Mesendoderm (in vitro differentiated cells): ENCODE results near the gene TIMP4.

ENCODE experiments used
- DNase-seq: peaks from one replicate; pipeline ENCODE4 v3.0.0; 2013
- H2AK5ac ChIP-seq: 2 replicates; pipeline ENCODE4 v1.6.1; 2013; ENCODE audit warnings: low read length, inconsistent platforms
- H2BK120ac ChIP-seq: 2 replicates; pipeline ENCODE4 v1.6.1; 2013; ENCODE audit warnings: low read depth, mild to moderate bottlenecking, low read length, moderate library complexity, mixed read lengths
- H2BK15ac ChIP-seq: replicated peaks from 2 replicates; pipeline ENCODE4 v1.6.1; 2013; ENCODE audit warnings: low read depth, mild to moderate bottlenecking, moderate library complexity
- H2BK5ac ChIP-seq: 2 replicates; pipeline ENCODE4 v1.6.1; 2013; ENCODE audit warnings: low read length, inconsistent platforms
- H3K18ac ChIP-seq: 2 replicates; pipeline ENCODE4 v1.6.1; 2013; ENCODE audit warnings: mild to moderate bottlenecking, low read length, mixed read lengths
- H3K23ac ChIP-seq: one replicate; pipeline ENCODE4 v1.6.1; 2013; ENCODE audit warnings: low read length
- H3K27ac ChIP-seq: 2 replicates; pipeline ENCODE4 v1.5.1; 2013; ENCODE audit warnings: low read depth, mild to moderate bottlenecking, inconsistent platforms, low read length, moderate library complexity
- H3K27me3 ChIP-seq: 2 replicates; pipeline ENCODE4 v1.6.1; 2013; ENCODE audit warnings: low read length, control low read depth, mild to moderate bottlenecking, inconsistent platforms; ENCODE audit not compliant: insufficient read depth, poor library complexity
- H3K36me3 ChIP-seq: 2 replicates; pipeline ENCODE4 v1.6.1; 2013; ENCODE audit warnings: low read length, inconsistent platforms; ENCODE audit not compliant: control insufficient read depth, insufficient read depth
- H3K4ac ChIP-seq: one replicate; pipeline ENCODE4 v1.6.1; 2013; ENCODE audit warnings: low read depth, mild to moderate bottlenecking, low read length, moderate library complexity
- H3K4me1 ChIP-seq: 2 replicates; pipeline ENCODE4 v1.6.1; 2013; ENCODE audit warnings: low read depth, low read length, inconsistent platforms; ENCODE audit not compliant: control insufficient read depth
- H3K4me2 ChIP-seq: 2 replicates; pipeline ENCODE4 v1.6.1; 2013; ENCODE audit warnings: low read length
- H3K4me3 ChIP-seq: 2 replicates; pipeline ENCODE4 v1.5.1; 2013; ENCODE audit warnings: mild to moderate bottlenecking, low read length
- H3K56ac ChIP-seq: one replicate; pipeline ENCODE4 v1.6.1; 2013; ENCODE audit warnings: low read length
- H3K79me1 ChIP-seq: 2 replicates; pipeline ENCODE4 v1.6.1; 2013; ENCODE audit warnings: low read length, inconsistent platforms
- H3K79me2 ChIP-seq: 2 replicates; pipeline ENCODE4 v1.6.1; 2013; ENCODE audit warnings: mild to moderate bottlenecking, low read length; ENCODE audit not compliant: control insufficient read depth, insufficient read depth
- H3K9ac ChIP-seq: 2 replicates; pipeline ENCODE4 v1.6.1; 2013; ENCODE audit warnings: low read length, inconsistent platforms
- H4K5ac ChIP-seq: one replicate; pipeline ENCODE4 v1.6.1; 2013; ENCODE audit warnings: low read length
- H4K8ac ChIP-seq: one replicate; pipeline ENCODE4 v1.6.1; 2013; ENCODE audit warnings: low read depth, mild to moderate bottlenecking, control low read depth, low read length, moderate library complexity
- WGBS: extraction: QIAGEN DNeasy Blood & Tissue Kit; methylation state at CpG from one replicate; pipeline ENCODE4 v1.1.7; 2013; ENCODE audit warnings: low lambda C conversion rate, missing lambda C conversion rate; ENCODE audit not compliant: insufficient coverage; ENCODE audit errors: extremely low coverage; 5-methylcytosine and 5-hydroxymethylcytosine counted together

The TIMP4 gene

DNA sequence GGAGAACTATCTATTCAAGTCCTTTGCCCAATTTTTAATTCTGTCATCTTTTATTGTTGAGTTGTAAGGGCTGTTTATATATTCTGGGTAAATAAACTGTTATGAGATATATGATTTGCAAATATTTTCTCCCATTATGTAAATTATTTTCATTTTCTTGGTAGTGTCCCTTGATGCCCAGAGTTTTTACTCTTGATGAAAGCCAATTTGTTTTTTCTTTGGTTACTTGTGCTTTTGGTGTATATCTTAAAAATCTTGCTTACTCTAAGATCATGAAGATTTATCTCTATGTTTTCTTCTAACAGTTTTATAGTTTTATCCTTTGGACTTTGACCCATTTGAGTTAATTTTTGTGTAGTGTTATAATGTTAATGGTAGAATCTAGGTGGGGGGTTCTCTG lies 44.5 kb downstream of the TIMP4 start:
- no peak overlapping the region for H3K23ac ChIP-seq
- no peak overlapping the region for H3K27ac ChIP-seq
- H3K4me2 ChIP-seq: no peak overlapping the region
- H3K4me3 ChIP-seq: no peak overlapping the region
- no peaks in the 10 kb centered on the region for H3K27me3 ChIP-seq
- DNase-seq: no peak
- H3K4me1 ChIP-seq: no peaks in the 10 kb centered on the region
- no peak overlapping the region for H2BK120ac ChIP-seq
- no peak overlapping the region for H2BK15ac ChIP-seq
- no peaks in the 10 kb centered on the region for H3K79me2 ChIP-seq
- no peak overlapping the region for H3K18ac ChIP-seq
- no peak overlapping the region for H3K4ac ChIP-seq
- no peaks in the 10 kb centered on the region for H3K36me3 ChIP-seq
- H3K56ac ChIP-seq: no peak overlapping the region
- no peak overlapping the region for H4K8ac ChIP-seq
- H2BK5ac ChIP-seq: no peak overlapping the region
- no peaks in the 10 kb centered on the region for H3K79me1 ChIP-seq
- H2AK5ac ChIP-seq: no peak overlapping the region
- no peak overlapping the region for H4K5ac ChIP-seq
- H3K9ac ChIP-seq: no peak overlapping the region

DNA sequence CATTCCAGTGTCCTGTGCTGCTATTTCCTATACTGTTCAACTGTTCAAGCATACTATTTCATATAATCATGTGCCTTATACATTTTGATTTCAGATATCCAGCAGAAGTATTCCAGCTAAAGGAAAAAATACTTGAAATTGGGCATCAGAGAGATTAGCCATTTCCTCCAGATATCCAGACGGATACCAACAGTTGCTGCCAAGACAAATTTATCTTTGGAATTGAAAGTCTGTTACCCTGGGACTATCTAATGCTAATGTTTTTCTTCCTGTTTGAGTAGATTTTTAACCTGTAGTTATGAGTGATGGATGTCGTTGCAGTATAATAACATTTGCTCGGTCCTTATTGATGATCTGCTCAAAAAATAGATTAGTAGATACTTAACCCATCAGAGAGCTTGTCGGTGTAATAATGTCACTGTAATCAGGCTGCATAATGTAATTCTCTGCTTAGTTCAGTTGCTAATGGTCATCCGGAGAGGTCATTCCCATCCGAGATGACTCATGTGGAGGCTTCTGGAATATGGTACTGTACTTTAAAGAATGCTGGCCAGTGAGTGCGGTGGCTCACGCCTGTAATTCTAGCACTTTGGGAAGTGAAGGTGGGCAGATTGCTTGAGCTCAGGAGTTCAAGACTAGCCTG lies 51.5 kb downstream of the TIMP4 start:
- H2BK15ac ChIP-seq: no peak overlapping the region
- no peak overlapping the region for H3K4me2 ChIP-seq
- H3K23ac ChIP-seq: no peak overlapping the region
- H3K36me3 ChIP-seq: no peaks in the 10 kb centered on the region
- no peak overlapping the region for H2BK120ac ChIP-seq
- H3K79me1 ChIP-seq: no peaks in the 10 kb centered on the region
- no peaks in the 10 kb centered on the region for H3K4me1 ChIP-seq
- no peak for DNase-seq
- H3K56ac ChIP-seq: no peak overlapping the region
- H3K27me3 ChIP-seq: no peaks in the 10 kb centered on the region
- WGBS: no CpG with 5 or more reads among the region's 8 CpGs
- no peak overlapping the region for H3K27ac ChIP-seq
- no peak overlapping the region for H3K18ac ChIP-seq
- H2BK5ac ChIP-seq: no peak overlapping the region
- no peak overlapping the region for H3K9ac ChIP-seq
- H3K79me2 ChIP-seq: no peaks in the 10 kb centered on the region
- H4K5ac ChIP-seq: no peak overlapping the region
- H4K8ac ChIP-seq: no peak overlapping the region
- no peak overlapping the region for H2AK5ac ChIP-seq
- H3K4me3 ChIP-seq: no peak overlapping the region
- no peak overlapping the region for H3K4ac ChIP-seq
